Measurements from ENCODE around the gene TRIM21.

DNA sequence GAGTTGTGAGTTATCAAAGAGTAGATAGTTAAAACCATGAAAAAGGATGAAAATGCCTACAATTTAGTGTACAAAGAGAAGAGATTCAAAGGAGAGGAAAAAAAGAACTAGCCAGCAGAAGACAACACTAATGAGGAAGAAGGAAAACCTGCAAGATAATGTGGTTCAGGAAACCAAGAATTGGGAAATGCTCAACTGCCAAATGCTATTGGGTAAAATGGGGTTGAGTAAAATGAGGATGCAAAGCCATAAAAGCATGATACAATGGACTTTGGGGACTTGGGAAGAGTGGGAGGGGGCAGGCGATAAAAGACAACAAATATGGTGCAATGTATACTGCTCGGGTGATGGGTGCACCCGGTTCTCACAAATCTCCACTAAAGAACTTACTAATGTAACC, 48.0 kb upstream of the TRIM21 start:
- no peak for TF ChIP-seq POLR2AphosphoS5 (IDR thresholded peaks at IDR 0.05; ENCODE audit: low read depth, low read length)
- no peak for TF ChIP-seq POLR2A (IDR thresholded peaks at IDR 0.05; ENCODE audit: low read depth, low read length)
- no peak for TF ChIP-seq SPI1 (IDR thresholded peaks at IDR 0.05; ENCODE audit: low read depth, low read length)
- TF ChIP-seq TAF1 (IDR thresholded peaks at IDR 0.05; ENCODE audit: low read depth, low read length): no peak
- no peak for TF ChIP-seq PAX5 (IDR thresholded peaks at IDR 0.05; ENCODE audit: insufficient read depth, low read length, severe bottlenecking)
